H1 (cell line): ENCODE results near the gene GSK3B. TPM values are rescaled to one million over a fixed set of nuclear protein-coding genes. Genes with fewer than 3 reads are reported as not detected.

ENCODE experiments used
- CHD1 ChIP-seq: IDR thresholded peaks from 2 replicates; pipeline ENCODE4 v1.6.1; 2012; ENCODE audit warnings: low read depth, low read length, improper control_type of control experiment
- EZH2 ChIP-seq: fragments of 200-600 bp; sonication (generic); IDR thresholded peaks from 2 replicates; pipeline ENCODE4 v1.7.1; 2012; ENCODE audit warnings: low read depth, mild to moderate bottlenecking, moderate library complexity, low read length, inconsistent platforms; ENCODE audit not compliant: severe bottlenecking
- JUND ChIP-seq: IDR thresholded peaks from 2 replicates; pipeline ENCODE4 v1.6.1; 2011; ENCODE audit warnings: mild to moderate bottlenecking, improper control_type of control experiment, low read length
- SRF ChIP-seq: IDR thresholded peaks from 2 replicates; pipeline ENCODE4 v1.6.1; 2011; ENCODE audit warnings: mild to moderate bottlenecking, low read depth, low read length, moderate library complexity
- SUZ12 ChIP-seq: fragments of 200-600 bp; sonication (generic); IDR thresholded peaks from 2 replicates; pipeline ENCODE4 v1.6.1; 2012; ENCODE audit warnings: mild to moderate bottlenecking, inconsistent platforms, low read length, moderate library complexity, mixed read lengths
- polyA plus RNA-seq, 7 experiments: library from polyadenylated mRNA; depleted of rRNA in 3 of 7; stranded (reverse) in 5 of 7; unstranded in 2 of 7; fragments of >200 nt in 5 of 7; fragments of 200-250 nt in 2 of 7; gene quantifications; 1 replicate in 5 of 7; 2 replicates in 1 of 7; 4 replicates in 1 of 7; pipeline versions ENCODE4 v1.2.1 to v1.2.3, GENCODE V29; 2011 to 2013; ENCODE audit warnings: missing spikeins in 2 of 7, mixed read lengths in 2 of 7
- total RNA-seq: library from RNA; stranded (reverse); fragmentation: NEBNext Ultra II Directional; extraction: Animal tissue kit (Norgen Biotek cat#: 25700); gene quantifications from 2 replicates; pipeline ENCODE4 v1.2.1, GENCODE V29; 2021
- TF ChIP-seq, protein P1 (sequence below): IDR thresholded peaks from 2 replicates; pipeline ENCODE4 v1.6.1; 2011; ENCODE audit warnings: low read length, improper control_type of control experiment

Gene GSK3B
- total and polyA plus RNA-seq, 2 of the 8 experiments (the other 6 are each of a cell fraction or from before 2014, with no cell fraction given) = 24.2 to 50.7 TPM

DNA sequence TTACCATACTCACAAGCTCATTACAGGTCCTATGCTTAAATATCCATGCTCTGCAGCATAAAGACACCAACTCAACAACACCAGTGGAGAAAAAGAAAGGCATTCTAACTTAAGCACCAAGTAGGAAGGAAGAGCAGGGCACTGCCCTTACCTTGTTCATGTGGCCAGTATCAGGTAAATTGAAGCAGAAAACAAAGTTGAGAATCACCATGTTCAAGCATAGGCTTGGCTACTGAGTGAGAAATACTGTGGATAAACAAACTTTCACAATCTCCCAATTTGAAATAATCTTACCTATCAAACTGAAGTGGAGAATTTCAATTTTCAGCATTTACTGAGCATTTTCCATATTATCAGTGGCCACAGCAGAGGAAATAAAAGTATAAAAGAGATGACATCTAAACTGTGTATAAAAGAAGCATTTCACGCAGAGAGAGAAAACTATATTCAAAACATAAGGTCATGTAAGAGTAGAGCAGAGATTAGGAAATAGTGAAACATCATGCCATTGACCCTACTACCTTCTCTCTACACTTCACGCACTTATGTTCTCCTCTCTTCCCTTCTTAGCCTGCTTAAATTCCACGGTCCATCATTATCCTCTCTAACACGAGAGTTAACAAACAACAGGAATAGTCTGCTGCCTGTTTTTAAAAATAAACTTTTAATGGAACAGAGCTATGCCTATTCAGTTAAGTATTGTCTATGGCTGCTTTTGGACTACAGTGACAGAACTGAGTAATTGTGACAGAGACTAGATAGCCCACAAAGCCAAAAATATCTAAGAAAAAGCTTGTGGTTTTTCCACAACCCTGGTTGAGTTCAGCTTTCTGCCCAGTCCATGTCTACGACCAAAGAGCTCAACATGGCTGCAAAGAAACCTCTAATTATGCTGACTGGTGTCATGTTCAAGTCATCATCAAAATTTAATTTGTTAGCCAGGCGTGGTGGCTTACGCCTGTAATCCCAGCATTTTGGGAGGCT is 169.8 kb downstream of the GSK3B start (continued):
- TF ChIP-seq EZH2 = no peak
- no peak for TF ChIP-seq SRF
- TF ChIP-seq SUZ12 = no peak
- TF ChIP-seq, protein P1, sequence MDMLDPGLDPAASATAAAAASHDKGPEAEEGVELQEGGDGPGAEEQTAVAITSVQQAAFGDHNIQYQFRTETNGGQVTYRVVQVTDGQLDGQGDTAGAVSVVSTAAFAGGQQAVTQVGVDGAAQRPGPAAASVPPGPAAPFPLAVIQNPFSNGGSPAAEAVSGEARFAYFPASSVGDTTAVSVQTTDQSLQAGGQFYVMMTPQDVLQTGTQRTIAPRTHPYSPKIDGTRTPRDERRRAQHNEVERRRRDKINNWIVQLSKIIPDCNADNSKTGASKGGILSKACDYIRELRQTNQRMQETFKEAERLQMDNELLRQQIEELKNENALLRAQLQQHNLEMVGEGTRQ = no peak
- TF ChIP-seq JUND = no peak
- TF ChIP-seq CHD1 = no peak
